IMR-90 (cell line): ENCODE results near the gene KRTAP10-7. TPM values are rescaled to one million over a fixed set of nuclear protein-coding genes. Genes with fewer than 3 reads are reported as not detected.

Source experiments
- ATAC-seq: fragments of 200-7000 bp; cut with Tn5 transposase; 2 replicates; pipeline ENCODE4 v1.9.1; 2020; ENCODE audit warnings: low read depth, mild to moderate bottlenecking, moderate library complexity
- BruUV-seq: library from RNA; stranded (reverse); fragments of 400-500 nt; replicated peaks from 2 replicates; lab custom pipeline; 2021; lab: Mats Ljungman, UMichigan
- CTCF ChIA-PET: fragments of 300-600 bp; formaldehyde crosslinking; extraction: SDS; loops from one replicate; lab custom pipeline; 2021; ENCODE audit warnings: antibody characterized with exemption; lab: Yijun Ruan, JAX
- POLR2A ChIA-PET: fragments of 300-600 bp; sonication (Branson Sonifier 250); formaldehyde crosslinking; loops from one replicate; lab custom pipeline; 2022; ENCODE audit warnings: antibody characterized with exemption; ENCODE audit not compliant: unreplicated experiment; lab: Charles Lee
- DNase-seq: peaks from one replicate; pipeline ENCODE4 v3.0.0; 2013
- H2AFZ ChIP-seq: replicated peaks from 2 replicates; pipeline ENCODE3; 2013; ENCODE audit warnings: low read length, mild to moderate bottlenecking; ENCODE audit not compliant: poor library complexity
- H2AK5ac ChIP-seq: 2 replicates; pipeline ENCODE4 v1.6.1; 2013; ENCODE audit warnings: low read depth, low read length, inconsistent platforms
- H2AK9ac ChIP-seq: replicated peaks from 2 replicates; pipeline ENCODE3; 2013; ENCODE audit warnings: mild to moderate bottlenecking, low read depth, low read length, moderate library complexity; ENCODE audit not compliant: poor library complexity
- H2BK120ac ChIP-seq: 2 replicates; pipeline ENCODE4 v1.6.1; 2013; ENCODE audit warnings: low read depth, low read length, inconsistent platforms
- H2BK15ac ChIP-seq: 3 replicates; pipeline ENCODE4 v1.6.1; 2013; ENCODE audit warnings: low read depth, low read length, inconsistent platforms
- H2BK20ac ChIP-seq: 2 replicates; pipeline ENCODE4 v1.6.1; 2013; ENCODE audit warnings: low read depth, mild to moderate bottlenecking, inconsistent platforms, low read length, moderate library complexity
- H2BK5ac ChIP-seq: 2 replicates; pipeline ENCODE4 v1.6.1; 2013; ENCODE audit warnings: mild to moderate bottlenecking, low read depth, low read length, inconsistent platforms; ENCODE audit not compliant: poor library complexity, severe bottlenecking
- H3K14ac ChIP-seq: replicated peaks from 2 replicates; pipeline ENCODE4 v1.6.1; 2013; ENCODE audit warnings: low read depth, low read length, inconsistent platforms
- H3K18ac ChIP-seq: 2 replicates; pipeline ENCODE4 v1.6.1; 2013; ENCODE audit warnings: low read depth, low read length, control low read depth
- H3K23ac ChIP-seq: 2 replicates; pipeline ENCODE4 v1.6.1; 2013; ENCODE audit warnings: low read depth, low read length, inconsistent platforms
- H3K27ac ChIP-seq: 2 replicates; pipeline ENCODE4 v1.5.1; 2013; ENCODE audit warnings: mild to moderate bottlenecking, control low read depth, low read length; ENCODE audit not compliant: insufficient read depth
- H3K27me3 ChIP-seq: 2 replicates; pipeline ENCODE4 v1.6.1; 2013; ENCODE audit warnings: low read length; ENCODE audit not compliant: control insufficient read depth, insufficient read depth
- H3K36me3 ChIP-seq: 2 replicates; pipeline ENCODE4 v1.6.1; 2013; ENCODE audit warnings: low read length, mixed read lengths; ENCODE audit not compliant: control insufficient read depth, insufficient read depth
- H3K4ac ChIP-seq: 2 replicates; pipeline ENCODE4 v1.6.1; 2013; ENCODE audit warnings: low read depth, low read length, inconsistent platforms
- H3K4me1 ChIP-seq: 2 replicates; pipeline ENCODE4 v1.6.1; 2013; ENCODE audit warnings: low read length, mixed read lengths; ENCODE audit not compliant: control insufficient read depth, insufficient read depth
- H3K4me2 ChIP-seq: 2 replicates; pipeline ENCODE4 v1.6.1; 2013; ENCODE audit warnings: low read depth, mild to moderate bottlenecking, control low read depth, low read length, moderate library complexity
- H3K4me3 ChIP-seq: 2 replicates; pipeline ENCODE4 v1.5.1; 2013; ENCODE audit warnings: low read depth, mild to moderate bottlenecking, control low read depth, low read length, moderate library complexity; ENCODE audit not compliant: insufficient read depth
- H3K56ac ChIP-seq: 2 replicates; pipeline ENCODE4 v1.6.1; 2013; ENCODE audit warnings: low read length, inconsistent platforms; ENCODE audit not compliant: insufficient read depth; ENCODE audit errors: extremely low read depth
- H3K79me1 ChIP-seq, 2 experiments: 2 replicates each; pipeline ENCODE4 v1.6.1; 2013; ENCODE audit warnings: low read length in 2 of 2, inconsistent platforms in 1 of 2, low read depth in 1 of 2
- H3K9ac ChIP-seq: 2 replicates; pipeline ENCODE4 v1.6.1; 2013; ENCODE audit warnings: low read depth, low read length, control low read depth
- H3K9me1 ChIP-seq: 2 replicates; pipeline ENCODE4 v1.6.1; 2013; ENCODE audit warnings: low read length, inconsistent platforms; ENCODE audit not compliant: insufficient read depth
- H3K9me3 ChIP-seq: 2 replicates; pipeline ENCODE4 v1.6.1; 2013; ENCODE audit warnings: low read length; ENCODE audit not compliant: control insufficient read depth, insufficient read depth
- H4K20me1 ChIP-seq: 2 replicates; pipeline ENCODE4 v1.6.1; 2013; ENCODE audit warnings: low read length, inconsistent platforms; ENCODE audit not compliant: insufficient read depth
- H4K5ac ChIP-seq: 2 replicates; pipeline ENCODE4 v1.6.1; 2013; ENCODE audit warnings: mild to moderate bottlenecking, low read depth, low read length, control low read depth
- H4K8ac ChIP-seq, 2 experiments: 2 replicates each; pipeline ENCODE4 v1.6.1; 2013; ENCODE audit warnings: low read depth in 2 of 2, low read length in 2 of 2, control low read depth in 1 of 2, inconsistent platforms in 1 of 2
- H4K91ac ChIP-seq: 2 replicates; pipeline ENCODE4 v1.6.1; 2013; ENCODE audit warnings: low read depth, low read length, inconsistent platforms; ENCODE audit not compliant: insufficient read depth
- BHLHE40 ChIP-seq: fragments of 150-350 bp; IDR thresholded peaks from 2 replicates; pipeline ENCODE4 v1.6.1; 2016; ENCODE audit warnings: mild to moderate bottlenecking, low read depth, low read length
- CEBPB ChIP-seq: IDR thresholded peaks from 2 replicates; pipeline ENCODE4 v1.6.1; 2012; ENCODE audit warnings: low read depth, low read length, improper control_type of control experiment
- CHD1 ChIP-seq: IDR thresholded peaks from 2 replicates; pipeline ENCODE4 v1.6.1; 2012; ENCODE audit warnings: low read depth, low read length, improper control_type of control experiment
- CTCF ChIP-seq: conservative IDR thresholded peaks from 2 replicates; pipeline ENCODE4 v1.5.1; 2012; ENCODE audit warnings: mild to moderate bottlenecking, low read depth, low read length, improper control_type of control experiment
- ELK1 ChIP-seq: fragments of 150-350 bp; IDR thresholded peaks from 2 replicates; pipeline ENCODE4 v1.6.1; 2016; ENCODE audit warnings: low read depth, mild to moderate bottlenecking, low read length, moderate library complexity, borderline replicate concordance
- FOS ChIP-seq: fragments of 150-350 bp; IDR thresholded peaks from 2 replicates; pipeline ENCODE4 v1.6.1; 2016; ENCODE audit warnings: low read depth, low read length
- MAFK ChIP-seq: IDR thresholded peaks from 2 replicates; pipeline ENCODE4 v1.6.1; 2012; ENCODE audit warnings: low read depth, low read length, improper control_type of control experiment
- MAZ ChIP-seq: IDR thresholded peaks from 2 replicates; pipeline ENCODE4 v1.6.1; 2012; ENCODE audit warnings: low read depth, mild to moderate bottlenecking, low read length, improper control_type of control experiment, moderate library complexity, borderline replicate concordance
- MXI1 ChIP-seq: IDR thresholded peaks from 2 replicates; pipeline ENCODE4 v1.6.1; 2012; ENCODE audit warnings: low read depth, mild to moderate bottlenecking, low read length, moderate library complexity, borderline replicate concordance
- NFE2L2 ChIP-seq: fragments of 150-350 bp; IDR thresholded peaks from 2 replicates; pipeline ENCODE4 v1.6.1; 2016; ENCODE audit warnings: low read depth, mild to moderate bottlenecking, low read length
- POLR2A ChIP-seq: IDR thresholded peaks from 2 replicates; pipeline ENCODE4 v1.6.1; 2012; ENCODE audit warnings: mild to moderate bottlenecking, low read depth, low read length
- RAD21 ChIP-seq: IDR thresholded peaks from 2 replicates; pipeline ENCODE4 v1.6.1; 2012; ENCODE audit warnings: low read length, improper control_type of control experiment
- RCOR1 ChIP-seq: IDR thresholded peaks from 2 replicates; pipeline ENCODE4 v1.6.1; 2012; ENCODE audit warnings: mild to moderate bottlenecking, low read length, improper control_type of control experiment; ENCODE audit not compliant: insufficient replicate concordance
- RFX5 ChIP-seq: IDR thresholded peaks from 2 replicates; pipeline ENCODE4 v1.8.0; 2012; ENCODE audit warnings: low read depth, mild to moderate bottlenecking, low read length, moderate library complexity
- SMC3 ChIP-seq: fragments of 150-350 bp; IDR thresholded peaks from 2 replicates; pipeline ENCODE4 v1.6.1; 2016; ENCODE audit warnings: low read depth, mild to moderate bottlenecking, antibody characterized with exemption, low read length, moderate library complexity
- USF2 ChIP-seq: fragments of 150-350 bp; IDR thresholded peaks from 2 replicates; pipeline ENCODE4 v1.6.1; 2017; ENCODE audit warnings: mild to moderate bottlenecking, antibody characterized with exemption, low read length, low read depth
- WGBS, 2 experiments: methylation state at CpG; one replicate each; pipeline versions ENCODE4 v1.1.5 to v1.1.7; 2013; ENCODE audit warnings: missing lambda C conversion rate in 2 of 2; ENCODE audit not compliant: insufficient read length in 1 of 2; ENCODE audit errors: extremely low coverage in 2 of 2; 5-methylcytosine and 5-hydroxymethylcytosine counted together
- dilution Hi-C: fragments of 300-500 bp; cut with HindIII; formaldehyde crosslinking; loops from one replicate; pipeline ENCODE4 v1.14.3; 2018; ENCODE audit warnings: low sequenced_read_pairs; ENCODE audit not compliant: unreplicated experiment
- in situ Hi-C: fragments of 300-500 bp; cut with MboI; formaldehyde crosslinking; loops from 3 replicates; pipeline ENCODE4 v1.14.3; 2019; ENCODE audit warnings: low sequenced_read_pairs, inconsistent platforms, mixed read lengths
- intact Hi-C: fragments of 100-400 bp; cut with micrococcal nuclease; formaldehyde crosslinking; loops from 2 replicates; pipeline ENCODE4 v1.10.0; 2022
- polyA plus RNA-seq, 3 experiments: library from polyadenylated mRNA; depleted of rRNA; stranded (reverse); fragments of >200 nt; gene quantifications; 2 replicates each; pipeline ENCODE4 v1.2.3, GENCODE V29; 2012; ENCODE audit warnings: low replicate concordance in 1 of 3
- total RNA-seq: library from RNA; depleted of rRNA; stranded (reverse); fragments of >200 nt; gene quantifications from 2 replicates; pipeline ENCODE4 v1.2.3, GENCODE V29; 2012

The KRTAP10-7 gene
- total and polyA plus RNA-seq, 2 of the 4 experiments (the other 2 are of a cell fraction) = not detected

GRCh38 chr21:44628707-44629391 lies 28.5 kb downstream of the KRTAP10-7 start:
- Histone ChIP-seq H3K14ac (no peak overlapping the region), H2BK20ac (no peak overlapping the region), H4K20me1 (no peaks in the 10 kb centered on the region), H3K56ac (no peak overlapping the region), H4K8ac (no peak overlapping the region), H3K4me3 (no peak overlapping the region), H3K4me1 (no peaks in the 10 kb centered on the region), H3K79me1 (no peaks in the 10 kb centered on the region), H4K5ac (no peak overlapping the region), H2BK5ac (no peak overlapping the region), H2BK15ac (no peak overlapping the region), H3K9me3 (0 out of 2 replicates have a peak, but pooled peaks cover 2% of the 10 kb centered on the region), H2AK9ac (no peak overlapping the region), H3K9ac (no peak overlapping the region), H3K4ac (no peak overlapping the region), H3K27me3 (peaks cover 2% of the 10 kb centered on the region; the same call in 1 of the 2 replicates), H3K18ac (no peak overlapping the region), H3K27ac (no peak overlapping the region), H3K36me3 (no peaks in the 10 kb centered on the region), H3K9me1 (no peaks in the 10 kb centered on the region), H3K23ac (no peak overlapping the region), H2BK120ac (no peak overlapping the region), H3K4me2 (no peak overlapping the region), H2AK5ac (no peak overlapping the region), H2AFZ (no peak overlapping the region), H4K91ac (no peak overlapping the region)
- POLR2A ChIA-PET = no interaction called here
- intact Hi-C loops = no loop called here
- no peak for TF ChIP-seq MAZ
- TF ChIP-seq SMC3 = no peak
- TF ChIP-seq RAD21 = no peak
- no peak for TF ChIP-seq CTCF
- TF ChIP-seq BHLHE40 = no peak
- no peak for TF ChIP-seq MAFK
- TF ChIP-seq CEBPB = no peak
- no peak for TF ChIP-seq NFE2L2
- TF ChIP-seq POLR2A = no peak
- no peak for TF ChIP-seq RFX5
- no peak for TF ChIP-seq USF2
- TF ChIP-seq CHD1 = no peak
- TF ChIP-seq ELK1 = no peak
- TF ChIP-seq FOS = no peak
- TF ChIP-seq RCOR1 = no peak
- TF ChIP-seq MXI1 = no peak
- in situ Hi-C loops = no loop called here
- ATAC-seq = no peak
- DNase-seq = no peak
- CTCF ChIA-PET = no interaction called here
- WGBS, 2 experiments = 51% methylated on average over 5 of the region's 18 CpGs; no CpG with 5 or more reads in 1 of the 2 experiments
- no TSS peak for BruUV-seq
- dilution Hi-C loops = no loop called here
